K562 (cell line): Measurements from ENCODE around the gene ALDH7A1. TPM values are rescaled to one million over a fixed set of nuclear protein-coding genes. Genes with fewer than 3 reads are reported as not detected.

ENCODE experiments used
- ATAC-seq: fragments of 200-7000 bp; cut with Tn5 transposase; 3 replicates; pipeline ENCODE4 v1.9.1; 2020; ENCODE audit warnings: moderate library complexity
- BruUV-seq: library from RNA; stranded (reverse); fragments of 400-500 nt; replicated peaks from 2 replicates; lab custom pipeline; 2021; lab: Mats Ljungman, UMichigan
- CTCF ChIA-PET: fragments of 300-600 bp; formaldehyde crosslinking; extraction: SDS; loops from one replicate; lab custom pipeline; 2021; ENCODE audit warnings: low intra/inter-chr PET ratio; lab: Yijun Ruan, JAX
- POLR2A ChIA-PET: fragments of 300-600, 350-650 bp; sonication (Branson Sonifier 250); formaldehyde crosslinking; extraction: SDS; loops from one replicate; lab custom pipeline; 2021; ENCODE audit warnings: antibody characterized with exemption, inconsistent platforms; lab: Yijun Ruan, JAX
- DNase-seq, 4 experiments: peaks; one replicate each; pipeline versions ENCODE4 v3.0.0 to v3.0.0-alpha.2; 2011 to 2018; ENCODE audit warnings: low spot score in 3 of 4, mixed read lengths in 3 of 4; ENCODE audit errors: extremely low read depth in 1 of 4
- FAIRE-seq: peaks from 2 replicates; lab custom pipeline; 2011; peaks lifted over from hg19 to GRCh38; lab: Jason Lieb, UNC
- H2AFZ ChIP-seq: 2 replicates; pipeline ENCODE4 v1.6.0; 2011; ENCODE audit warnings: low read depth, low read length, control low read depth, inconsistent platforms
- H3K27ac ChIP-seq: fragments of 200-600 bp; 3 replicates; pipeline ENCODE4 v1.8.0; 2011; ENCODE audit warnings: low read depth, mild to moderate bottlenecking, control low read depth, inconsistent platforms, low read length, moderate library complexity, mixed read lengths; ENCODE audit errors: extremely low read depth
- H3K27me3 ChIP-seq, 2 experiments: fragments of 300-600 bp in 1 of 2; 2 replicates in 1 of 2; 3 replicates in 1 of 2; pipeline versions ENCODE4 v1.6.0 to v1.8.0; 2011; ENCODE audit warnings: inconsistent platforms in 2 of 2, low read length in 2 of 2, mild to moderate bottlenecking in 1 of 2, mixed read lengths in 1 of 2, moderate library complexity in 1 of 2; ENCODE audit not compliant: control insufficient read depth in 2 of 2, insufficient read depth in 2 of 2
- H3K36me3 ChIP-seq: fragments of 300-600 bp; 3 replicates; pipeline ENCODE4 v1.8.0; 2011; ENCODE audit warnings: mild to moderate bottlenecking, low read length, inconsistent platforms; ENCODE audit not compliant: control insufficient read depth, insufficient read depth
- H3K4me1 ChIP-seq, 2 experiments: fragments of 200-600 bp in 1 of 2; replicated peaks in 1 of 2; 2 replicates in 1 of 2; 3 replicates in 1 of 2; pipeline versions ENCODE4 v1.5.1 to v1.8.0; 2011; ENCODE audit warnings: inconsistent platforms in 2 of 2, low read length in 2 of 2, mild to moderate bottlenecking in 1 of 2, mixed read lengths in 1 of 2, moderate library complexity in 1 of 2; ENCODE audit not compliant: control insufficient read depth in 2 of 2, insufficient read depth in 2 of 2
- H3K4me2 ChIP-seq: 2 replicates; pipeline ENCODE4 v1.6.1; 2011; ENCODE audit warnings: low read length, control low read depth, inconsistent platforms, mixed read lengths; ENCODE audit not compliant: insufficient read depth
- H3K4me3 ChIP-seq: fragments of 200-600 bp; sonication (generic), shearing (Covaris generic); 2 replicates; pipeline ENCODE4 v1.5.1; 2016; ENCODE audit warnings: control low read depth, inconsistent platforms
- H3K79me2 ChIP-seq: fragments of 200-600 bp; 3 replicates; pipeline ENCODE4 v1.8.0; 2011; ENCODE audit warnings: low read length, inconsistent platforms; ENCODE audit not compliant: control insufficient read depth, insufficient read depth
- H3K9ac ChIP-seq, 2 experiments: 2 replicates each; pipeline versions ENCODE4 v1.6.0 to v1.6.1; 2011; ENCODE audit warnings: low read depth in 2 of 2, low read length in 2 of 2, control low read depth in 1 of 2, inconsistent platforms in 1 of 2, mild to moderate bottlenecking in 1 of 2, mixed read lengths in 1 of 2; ENCODE audit not compliant: insufficient read depth in 1 of 2
- H3K9me1 ChIP-seq: one replicate; pipeline ENCODE4 v1.6.0; 2011; ENCODE audit warnings: inconsistent platforms, mild to moderate bottlenecking, low read length, moderate library complexity; ENCODE audit not compliant: control insufficient read depth, insufficient read depth
- H3K9me3 ChIP-seq: replicated peaks from 2 replicates; pipeline ENCODE4 v1.5.1; 2011; ENCODE audit warnings: low read depth, low read length, inconsistent platforms; ENCODE audit not compliant: control insufficient read depth, insufficient read depth
- H4K20me1 ChIP-seq: replicated peaks from 2 replicates; pipeline ENCODE4 v1.6.1; 2011; ENCODE audit warnings: low read length, inconsistent platforms, mixed read lengths; ENCODE audit not compliant: control insufficient read depth, insufficient read depth
- BMI1 ChIP-seq: fragments of 150-350 bp; IDR thresholded peaks from 2 replicates; pipeline ENCODE4 v1.6.1; 2014; ENCODE audit warnings: low read length
- DACH1 ChIP-seq: fragments of 450-650 bp; IDR thresholded peaks from 2 replicates; pipeline ENCODE4 v1.6.1; 2018; ENCODE audit not compliant: partially characterized antibody
- E2F3 ChIP-seq: fragments of 250-450 bp; sonication (Bioruptor Pico); IDR thresholded peaks from 2 replicates; pipeline ENCODE4 v1.4.0; 2020; ENCODE audit warnings: mild to moderate bottlenecking
- FOXA1 ChIP-seq: fragments of 450-650 bp; IDR thresholded peaks from 2 replicates; pipeline ENCODE4 v1.6.1; 2016; ENCODE audit warnings: mild to moderate bottlenecking, borderline replicate concordance
- HMG20A ChIP-seq: fragments of 450-650 bp; formaldehyde crosslinking; conservative IDR thresholded peaks from 2 replicates; pipeline ENCODE4 v1.4.0; 2020; ENCODE audit warnings: mild to moderate bottlenecking, mixed read lengths
- L3MBTL2 ChIP-seq: fragments of 450-650 bp; IDR thresholded peaks from 2 replicates; pipeline ENCODE4 v1.6.1; 2016; ENCODE audit warnings: mild to moderate bottlenecking, moderate library complexity
- MAZ ChIP-seq, 2 experiments: fragments of 450-650 bp in 1 of 2; sonication (generic) in 1 of 2; formaldehyde crosslinking; IDR thresholded peaks in 1 of 2; conservative IDR thresholded peaks in 1 of 2; 2 replicates each; pipeline versions ENCODE4 v1.4.0 to v1.5.0; 2020; ENCODE audit warnings: mild to moderate bottlenecking in 1 of 2, missing genetic modification reagents in 1 of 2
- SLC30A9 ChIP-seq: fragments of 250-450 bp; sonication (Bioruptor Pico); IDR thresholded peaks from 2 replicates; pipeline ENCODE4 v1.8.0; 2022; ENCODE audit warnings: mild to moderate bottlenecking, moderate library complexity
- TAF15 ChIP-seq: fragments of 200-400 bp; formaldehyde crosslinking; IDR thresholded peaks from 2 replicates; pipeline ENCODE4 v1.6.1; 2017; ENCODE audit warnings: mild to moderate bottlenecking, low read depth, low read length, moderate library complexity
- TAL1 ChIP-seq: fragments of 450-650 bp; IDR thresholded peaks from 2 replicates; pipeline ENCODE4 v1.6.1; 2016; ENCODE audit warnings: mild to moderate bottlenecking
- ZBED1 ChIP-seq: IDR thresholded peaks from 2 replicates; pipeline ENCODE4 v1.6.1; 2014
- ZNF146 ChIP-seq: IDR thresholded peaks from one replicate; pipeline ENCODE4 v1.6.1; 2018; ENCODE audit warnings: missing compliant biosample characterization; ENCODE audit not compliant: unreplicated experiment
- WGBS: fragments of 100-300 bp; shearing (Covaris generic); methylation state at CpG from one replicate; pipeline ENCODE4 v1.1.6; 2016; ENCODE audit warnings: low coverage, mixed read lengths; ENCODE audit not compliant: insufficient coverage; ENCODE audit errors: missing lambda C conversion rate; 5-methylcytosine and 5-hydroxymethylcytosine counted together
- in situ Hi-C: fragments of 300-500 bp; cut with MboI; formaldehyde crosslinking; loops from 4 replicates; pipeline ENCODE4 v1.15.0; 2018; ENCODE audit warnings: inconsistent platforms, mixed read lengths
- intact Hi-C: fragments of 100-400 bp; cut with micrococcal nuclease; formaldehyde crosslinking; loops from 2 replicates; pipeline ENCODE4 v1.14.2; 2022
- polyA plus RNA-seq, 8 experiments: library from polyadenylated mRNA; depleted of rRNA in 4 of 8; stranded (reverse) in 5 of 8; unstranded in 3 of 8; fragments of >200 nt; fragmentation: Nextera tagmentation in 2 of 8; fragmentation: Illumina TruSeq in 1 of 8; extraction: Ambion mirVana in 2 of 8; extraction: Trizol in 1 of 8; gene quantifications; 2 replicates each; pipeline versions ENCODE4 v1.2.1 to v1.2.3, GENCODE V29; 2011 to 2014; ENCODE audit warnings: inconsistent platforms in 1 of 8, missing spikeins in 1 of 8
- total RNA-seq, 7 experiments: library from RNA; depleted of rRNA in 6 of 7; stranded (reverse); fragments of >200 nt in 6 of 7; fragmentation: Illumina TruSeq in 2 of 7; extraction: Trizol in 2 of 7; gene quantifications; 2 replicates each; pipeline versions ENCODE4 v1.2.1 to v1.2.3, GENCODE V29; 2011 to 2021; ENCODE audit warnings: low replicate concordance in 1 of 7
- TF ChIP-seq, protein P1 (sequence below): fragments of 450-650 bp; IDR thresholded peaks from 2 replicates; pipeline ENCODE4 v1.7.0; 2016; ENCODE audit warnings: borderline replicate concordance
- TF ChIP-seq, protein P2 (sequence below): fragments of 450-650 bp; IDR thresholded peaks from 2 replicates; pipeline ENCODE4 v1.6.1; 2016; ENCODE audit warnings: missing biosample characterization, missing genetic modification characterization

ALDH7A1 gene
- total and polyA plus RNA-seq, 9 of the 15 experiments (the other 6 are each of a cell fraction or from before 2014, with no cell fraction given), result 0.04 to 0.49 TPM; not detected in 7

DNA sequence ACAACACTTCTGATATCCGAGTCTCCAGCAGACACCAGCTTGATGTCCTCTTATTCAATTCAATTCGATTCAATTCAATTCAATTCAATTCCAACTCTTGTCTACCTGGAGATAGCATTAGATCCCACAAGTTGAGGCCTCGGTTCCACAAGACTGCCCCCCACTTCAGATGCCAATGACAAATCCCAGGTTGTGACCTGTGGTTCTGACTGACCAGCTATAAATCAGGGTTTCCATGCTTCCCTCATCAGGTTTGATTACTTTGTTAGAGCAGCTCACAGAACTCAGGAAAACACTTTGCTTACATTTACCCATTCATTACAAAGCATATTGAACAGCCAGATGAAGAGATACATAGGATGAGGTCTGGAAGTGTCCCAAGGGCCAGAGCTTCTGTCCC lies 82.6 kb downstream of the ALDH7A1 start:
- no peak for DNase-seq
- TF ChIP-seq ZNF146 (CRISPR knock-in tag) (no peak), TAF15 (no peak), HMG20A (no peak), E2F3 (CRISPR knock-in tag) (no peak), MAZ (CRISPR knock-in tag; conservative IDR thresholded peaks at IDR 0.05 in 1 of 2, IDR thresholded peaks at IDR 0.05 in 1 of 2) (no peak), FOXA1 (no peak), TAL1 (no peak), BMI1 (no peak), ZBED1 (no peak), SLC30A9 (CRISPR knock-in tag) (no peak), DACH1 (no peak), L3MBTL2 (no peak)
- TF ChIP-seq, protein P1, sequence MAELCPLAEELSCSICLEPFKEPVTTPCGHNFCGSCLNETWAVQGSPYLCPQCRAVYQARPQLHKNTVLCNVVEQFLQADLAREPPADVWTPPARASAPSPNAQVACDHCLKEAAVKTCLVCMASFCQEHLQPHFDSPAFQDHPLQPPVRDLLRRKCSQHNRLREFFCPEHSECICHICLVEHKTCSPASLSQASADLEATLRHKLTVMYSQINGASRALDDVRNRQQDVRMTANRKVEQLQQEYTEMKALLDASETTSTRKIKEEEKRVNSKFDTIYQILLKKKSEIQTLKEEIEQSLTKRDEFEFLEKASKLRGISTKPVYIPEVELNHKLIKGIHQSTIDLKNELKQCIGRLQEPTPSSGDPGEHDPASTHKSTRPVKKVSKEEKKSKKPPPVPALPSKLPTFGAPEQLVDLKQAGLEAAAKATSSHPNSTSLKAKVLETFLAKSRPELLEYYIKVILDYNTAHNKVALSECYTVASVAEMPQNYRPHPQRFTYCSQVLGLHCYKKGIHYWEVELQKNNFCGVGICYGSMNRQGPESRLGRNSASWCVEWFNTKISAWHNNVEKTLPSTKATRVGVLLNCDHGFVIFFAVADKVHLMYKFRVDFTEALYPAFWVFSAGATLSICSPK, result no peak
- TF ChIP-seq, protein P2, sequence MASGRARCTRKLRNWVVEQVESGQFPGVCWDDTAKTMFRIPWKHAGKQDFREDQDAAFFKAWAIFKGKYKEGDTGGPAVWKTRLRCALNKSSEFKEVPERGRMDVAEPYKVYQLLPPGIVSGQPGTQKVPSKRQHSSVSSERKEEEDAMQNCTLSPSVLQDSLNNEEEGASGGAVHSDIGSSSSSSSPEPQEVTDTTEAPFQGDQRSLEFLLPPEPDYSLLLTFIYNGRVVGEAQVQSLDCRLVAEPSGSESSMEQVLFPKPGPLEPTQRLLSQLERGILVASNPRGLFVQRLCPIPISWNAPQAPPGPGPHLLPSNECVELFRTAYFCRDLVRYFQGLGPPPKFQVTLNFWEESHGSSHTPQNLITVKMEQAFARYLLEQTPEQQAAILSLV (tag), result no peak
- no peak overlapping the region for H3K4me3 ChIP-seq
- ChIA-PET CTCF (interaction anchor here (0.6 kb wide), 1 partner anchor 144 kb away, joined by 3 read pairs; no protein-coding TSS in a partner anchor), POLR2A (interaction anchor here (0.8 to 1.6 kb wide), 4 partner anchors 9 to 24 kb away, joined by 3 to 8 read pairs (median 4); no protein-coding TSS in a partner anchor)
- no peak overlapping the region; the same call in 1 of the 2 replicates for H3K4me2 ChIP-seq
- H3K9me1 ChIP-seq, result no peaks in the 10 kb centered on the region
- WGBS, result 66% methylated on average over 3 of the region's 3 CpGs
- BruUV-seq, result no TSS peak
- ATAC-seq, result no peak
- intact Hi-C loops (loop anchor here (5.0 to 10.0 kb wide), 2 partner anchors 265 to 1858 kb away; partner anchors contain the start of gene LMNB1), in situ Hi-C loops (no loop called here)
- H2AFZ ChIP-seq, result peak overlapping the region; percentile 71
- peaks cover 3 to 55% of the 10 kb centered on the region in 2 experiments; a peak in 4 of 5 replicates for H3K4me1 ChIP-seq
- no peaks in the 10 kb centered on the region for H3K79me2 ChIP-seq
- peak overlapping the region; percentile 98; the same call in 2 of the 3 replicates for H3K27ac ChIP-seq
- no peaks in the 10 kb centered on the region for H3K9me3 ChIP-seq
- H3K27me3 ChIP-seq, result no peaks in the 10 kb centered on the region
- H4K20me1 ChIP-seq, result no peaks in the 10 kb centered on the region; the same call in 1 of the 2 replicates
- no peak overlapping the region for H3K9ac ChIP-seq
- H3K36me3 ChIP-seq, result no peaks in the 10 kb centered on the region
- no peak for FAIRE-seq
